Keratinocyte (primary cell): Measurements from ENCODE around the gene SLC44A3.

Experiments used
- EZH2 ChIP-seq: IDR thresholded peaks from one replicate; pipeline ENCODE4 v1.6.1; 2012; ENCODE audit warnings: inconsistent platforms, mild to moderate bottlenecking, low read length, moderate library complexity
- TF ChIP-seq, protein P1 (sequence below), 3 experiments: IDR thresholded peaks in 1 of 3; conservative IDR thresholded peaks in 1 of 3; optimal IDR thresholded peaks in 1 of 3; 2 replicates in 2 of 3; 3 replicates in 1 of 3; pipeline versions ENCODE3 to v1.5.1; 2011; ENCODE audit warnings: low read length in 3 of 3, mild to moderate bottlenecking in 3 of 3, moderate library complexity in 2 of 3, control low read depth in 1 of 3, inconsistent platforms in 1 of 3; ENCODE audit not compliant: insufficient read depth in 2 of 3; ENCODE audit errors: extremely low read depth in 1 of 3

- TF ChIP-seq, protein P1, sequence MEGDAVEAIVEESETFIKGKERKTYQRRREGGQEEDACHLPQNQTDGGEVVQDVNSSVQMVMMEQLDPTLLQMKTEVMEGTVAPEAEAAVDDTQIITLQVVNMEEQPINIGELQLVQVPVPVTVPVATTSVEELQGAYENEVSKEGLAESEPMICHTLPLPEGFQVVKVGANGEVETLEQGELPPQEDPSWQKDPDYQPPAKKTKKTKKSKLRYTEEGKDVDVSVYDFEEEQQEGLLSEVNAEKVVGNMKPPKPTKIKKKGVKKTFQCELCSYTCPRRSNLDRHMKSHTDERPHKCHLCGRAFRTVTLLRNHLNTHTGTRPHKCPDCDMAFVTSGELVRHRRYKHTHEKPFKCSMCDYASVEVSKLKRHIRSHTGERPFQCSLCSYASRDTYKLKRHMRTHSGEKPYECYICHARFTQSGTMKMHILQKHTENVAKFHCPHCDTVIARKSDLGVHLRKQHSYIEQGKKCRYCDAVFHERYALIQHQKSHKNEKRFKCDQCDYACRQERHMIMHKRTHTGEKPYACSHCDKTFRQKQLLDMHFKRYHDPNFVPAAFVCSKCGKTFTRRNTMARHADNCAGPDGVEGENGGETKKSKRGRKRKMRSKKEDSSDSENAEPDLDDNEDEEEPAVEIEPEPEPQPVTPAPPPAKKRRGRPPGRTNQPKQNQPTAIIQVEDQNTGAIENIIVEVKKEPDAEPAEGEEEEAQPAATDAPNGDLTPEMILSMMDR (optimal IDR thresholded peaks at IDR 0.05 in 1 of 3, IDR thresholded peaks at IDR 0.05 in 1 of 3, conservative IDR thresholded peaks at IDR 0.05 in 1 of 3; ENCODE audit: extremely low read depth in 1 of 3, insufficient read depth in 2 of 3, low read length in 3 of 3), result no peak
- no peak for TF ChIP-seq EZH2
These were observed 52.8 kb downstream of the SLC44A3 start for GRCh38 chr1:94872771-94873495.
